CD4-positive, alpha-beta T cell treated with Interleukin-12 subunit alpha and Interleukin-12 subunit beta, for 1 hour (primary cell): Measurements from ENCODE around the gene OR2G3.

Experiments used
- DNase-seq: peaks from one replicate; pipeline ENCODE4 v3.0.0-alpha.2; 2020

OR2G3 gene

GRCh38 chr1:247605286-247605685 lies at the start of gene OR2G3:
OR2G3 (plus strand) TSS chr1:247605586; CDS start chr1:247605586, 0 bp downstream.
- no peak for DNase-seq

DNA sequence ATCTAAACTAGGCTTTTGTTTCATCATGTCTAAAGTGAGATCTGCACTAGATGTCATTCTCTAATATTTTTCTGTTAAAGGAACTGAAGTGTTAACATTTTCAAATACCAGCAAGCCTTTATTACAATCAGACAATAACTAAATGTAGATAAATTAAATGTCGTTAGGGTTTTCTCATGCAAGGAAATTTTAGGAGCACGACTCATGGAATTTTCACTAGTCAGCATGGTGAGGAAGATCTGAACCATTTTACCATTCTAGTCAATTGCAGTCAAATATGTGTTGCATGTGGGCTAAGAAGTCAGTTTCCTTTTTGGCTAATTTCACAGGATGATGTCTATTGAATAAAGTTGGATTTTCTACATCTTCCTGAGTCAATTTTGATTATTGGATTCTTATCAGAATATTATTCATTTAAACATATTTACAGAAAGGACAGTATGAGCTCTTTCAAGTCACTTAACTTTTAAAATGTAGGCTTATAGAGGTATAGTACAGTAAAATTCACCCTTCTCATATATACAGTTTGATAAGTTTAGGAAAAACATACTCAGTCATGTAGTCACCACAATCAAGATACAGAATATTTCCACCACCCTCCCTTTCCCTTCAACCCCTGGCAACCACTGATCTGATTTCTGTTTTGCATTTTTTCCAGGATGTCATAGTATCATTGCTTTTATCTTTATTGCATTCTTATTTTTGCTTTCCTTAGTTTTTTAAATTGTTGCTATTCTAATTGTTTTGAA lies 47.3 kb upstream of the OR2G3 start:
- no peak for DNase-seq

DNA sequence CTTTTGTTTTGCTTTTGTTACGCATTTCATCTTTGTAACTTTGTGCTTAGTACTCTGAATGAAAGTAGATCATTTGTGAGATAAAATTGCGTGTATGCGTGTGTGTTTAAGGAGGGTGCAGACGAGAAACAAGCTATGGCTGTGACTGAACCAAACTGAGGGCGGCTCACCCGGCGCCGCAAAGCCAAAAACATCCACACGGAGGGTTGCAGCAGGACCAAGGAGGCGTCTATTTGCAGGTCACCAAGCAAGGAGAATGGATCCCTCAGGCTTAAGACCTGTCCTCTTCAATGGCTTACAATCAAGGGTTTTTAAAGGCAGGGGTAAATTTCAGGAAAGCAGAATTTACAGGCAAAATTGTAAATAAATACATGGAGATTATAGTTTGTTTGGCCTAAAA lies 43.7 kb upstream of the OR2G3 start:
- DNase-seq: no peak

GRCh38 chr1:247562198-247562597 lies 43.2 kb upstream of the OR2G3 start:
- no peak for DNase-seq

- no peak for DNase-seq
These were observed 31.1 kb upstream of the OR2G3 start for GRCh38 chr1:247574236-247574635.

GRCh38 chr1:247574664-247575063 lies 30.7 kb upstream of the OR2G3 start:
- DNase-seq: no peak

DNA sequence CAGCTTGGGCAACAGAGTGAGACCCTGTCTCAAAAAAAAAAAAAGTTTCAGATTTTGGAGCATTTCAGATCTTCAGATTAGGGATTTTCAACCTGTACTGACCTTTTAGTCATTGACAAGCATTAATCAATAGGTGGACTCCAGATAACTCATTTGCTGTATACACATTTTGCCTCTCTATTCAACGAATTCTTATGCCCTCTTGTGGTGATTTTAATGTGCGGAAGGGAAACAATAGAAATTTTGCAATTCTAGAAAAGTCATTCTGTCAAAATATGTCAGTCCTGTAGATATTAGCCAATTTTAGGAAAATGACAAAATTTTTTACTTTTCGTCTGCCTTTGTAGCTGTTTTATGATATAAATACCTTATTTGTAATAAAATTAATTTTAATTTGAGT lies 28.9 kb upstream of the OR2G3 start:
- DNase-seq: peak; percentile 9

- DNase-seq: no peak
These were observed 26.4 kb upstream of the OR2G3 start for GRCh38 chr1:247578946-247579460.

DNA sequence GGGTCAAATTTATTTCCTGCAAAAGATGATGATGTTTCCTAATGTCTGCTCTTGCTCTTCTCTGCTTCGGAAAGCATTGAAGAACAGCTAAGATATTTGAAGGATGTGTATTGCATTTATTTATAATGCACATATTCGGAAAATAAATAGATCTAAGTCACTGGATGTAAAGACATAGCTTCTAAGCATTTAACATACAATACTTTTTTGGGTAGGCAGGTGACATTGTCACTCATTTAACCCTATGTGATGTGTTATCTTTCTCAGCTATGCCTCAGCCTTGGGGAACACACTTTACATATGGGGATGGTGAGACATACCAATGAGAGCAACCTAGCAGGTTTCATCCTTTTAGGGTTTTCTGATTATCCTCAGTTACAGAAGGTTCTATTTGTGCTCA lies 17.3 kb upstream of the OR2G3 start, which contains the start of gene OR2G2:
OR2G2 (plus strand) TSS at position 301 of the 400 bp plus-strand sequence; CDS start at position 301, 0 bp downstream.
- DNase-seq: no peak

GRCh38 chr1:247613405-247613804 lies 8.0 kb downstream of the OR2G3 start:
- no peak for DNase-seq

- no peak for DNase-seq
These were observed 9.2 kb downstream of the OR2G3 start for GRCh38 chr1:247614625-247615024.

- DNase-seq: no peak
These were observed 22.6 kb downstream of the OR2G3 start for GRCh38 chr1:247627951-247628350.

DNA sequence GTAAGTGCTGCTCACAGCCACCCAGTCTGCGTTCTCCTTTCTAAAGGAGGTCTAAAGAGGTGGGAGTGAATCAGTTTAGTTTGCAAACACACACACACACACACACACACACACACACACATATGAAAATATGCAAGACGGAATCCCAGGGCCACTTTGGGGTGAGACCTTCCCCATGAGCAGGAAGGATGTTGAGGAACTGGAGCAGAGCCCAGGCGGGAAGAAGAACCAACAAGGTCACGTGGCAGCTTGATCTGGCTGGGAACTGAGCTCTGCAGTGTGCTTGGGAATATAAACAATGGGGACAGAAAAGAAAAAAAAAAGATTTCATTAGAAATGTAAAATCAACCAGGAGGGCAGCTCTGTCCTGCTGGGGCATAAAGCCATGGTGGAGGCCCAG lies 32.6 kb downstream of the OR2G3 start:
- no peak for DNase-seq

- DNase-seq: no peak
These were observed 33.4 kb downstream of the OR2G3 start for GRCh38 chr1:247638781-247639180.

- DNase-seq: peak; percentile 21
These were observed 34.1 kb downstream of the OR2G3 start for GRCh38 chr1:247639381-247639981.

- DNase-seq: no peak
These were observed 37.4 kb downstream of the OR2G3 start for GRCh38 chr1:247642742-247643141.

DNA sequence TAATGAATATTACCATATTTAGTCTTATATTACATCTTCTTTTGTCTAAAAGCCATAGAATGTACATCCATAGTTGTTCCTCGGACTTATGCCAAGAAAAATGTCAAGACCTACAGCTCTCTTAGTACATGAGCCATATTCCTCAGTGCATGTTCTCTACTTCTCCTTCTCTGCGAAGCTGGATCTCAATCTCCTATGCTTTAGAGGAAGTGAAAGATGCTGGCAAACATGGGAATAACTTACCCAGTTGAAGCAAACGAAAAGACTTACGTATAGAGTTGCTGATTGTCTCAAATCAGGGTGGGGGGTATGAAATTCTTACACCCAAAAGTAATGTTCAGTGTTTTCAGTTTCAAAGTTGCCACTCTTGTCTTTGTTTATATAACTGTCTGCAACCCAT lies 41.5 kb downstream of the OR2G3 start:
- DNase-seq: no peak

GRCh38 chr1:247647864-247648263 lies 42.5 kb downstream of the OR2G3 start:
- no peak for DNase-seq

GRCh38 chr1:247653040-247653439 lies 47.7 kb downstream of the OR2G3 start:
- no peak for DNase-seq
